Measurements from ENCODE around the gene VAC14.

VAC14 gene

DNA sequence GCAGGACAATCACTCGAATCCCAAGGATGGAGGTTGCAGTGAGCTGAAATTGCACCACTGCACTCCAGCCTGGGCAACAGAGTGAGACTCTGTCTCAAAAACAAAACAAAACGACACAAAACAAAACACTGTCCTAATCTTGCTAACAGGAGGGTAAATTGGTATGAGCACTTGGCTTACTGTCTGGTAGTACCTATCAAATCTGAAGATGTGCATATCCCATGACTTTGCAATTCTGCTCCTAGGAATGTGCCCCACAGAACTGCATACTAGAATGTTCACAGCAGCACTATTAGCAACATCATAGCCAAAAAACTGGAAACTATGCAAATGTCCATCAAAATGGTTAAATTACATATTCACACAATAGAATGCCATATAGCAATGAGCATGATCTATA, 130.8 kb downstream of the VAC14 start:
- H2AFZ ChIP-seq (ENCODE audit: low read depth, low read length), result no peak overlapping the region
- peaks cover 31% of the 10 kb centered on the region for H3K9me3 ChIP-seq (ENCODE audit: low read length)
- H3K4me1 ChIP-seq (ENCODE audit: insufficient read depth, low read length), result no peaks in the 10 kb centered on the region
- H3K36me3 ChIP-seq (ENCODE audit: insufficient read depth, low read length), result peaks cover 93% of the 10 kb centered on the region
- no peaks in the 10 kb centered on the region for H3K27me3 ChIP-seq (ENCODE audit: insufficient read depth, low read length)
- H3K4me3 ChIP-seq (ENCODE audit: low read length), result no peak overlapping the region

DNA sequence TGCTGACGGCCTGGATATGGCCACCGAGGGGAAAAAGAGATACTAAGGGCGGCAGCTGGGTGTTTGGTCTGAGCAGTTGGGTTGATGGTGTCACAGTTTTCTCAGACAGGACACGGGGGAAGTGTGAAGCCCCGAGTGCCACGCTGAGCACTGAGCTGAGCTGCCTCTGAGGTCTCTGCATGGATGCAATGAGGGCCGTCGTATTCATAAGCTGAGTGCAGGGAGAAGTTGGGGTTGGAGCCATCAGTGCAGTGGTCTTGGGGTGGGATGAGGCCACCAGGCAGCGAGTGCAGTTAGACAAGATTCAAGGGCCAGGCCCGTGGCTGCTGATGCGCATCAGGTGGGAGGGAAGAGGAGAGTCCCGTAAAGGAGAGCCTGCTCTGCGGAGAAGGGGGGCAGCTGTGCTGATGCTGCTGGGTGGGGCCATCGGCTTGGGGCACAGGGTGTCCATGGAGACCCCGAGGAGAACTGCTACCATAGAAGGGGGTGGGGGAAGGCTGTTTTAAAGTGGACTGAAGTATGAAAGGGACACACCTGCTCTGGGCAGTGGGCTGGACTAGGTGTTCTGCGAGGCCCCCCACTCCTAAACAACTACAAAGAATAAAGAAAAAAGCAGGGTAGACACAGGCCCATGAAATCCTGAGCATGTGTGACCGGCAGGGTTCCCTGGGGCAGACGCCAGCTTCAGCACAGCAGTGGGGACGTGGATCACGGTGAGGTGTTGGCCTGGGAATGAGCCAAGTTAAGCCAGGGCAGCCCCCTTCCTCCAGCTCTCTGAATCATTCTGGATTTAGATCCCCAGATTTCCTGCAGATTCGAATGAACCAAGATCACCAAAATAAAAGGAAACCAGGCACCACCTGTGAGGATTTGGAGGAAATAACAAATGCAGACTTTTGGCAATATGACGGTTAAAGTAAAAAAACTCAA, 134.9 kb downstream of the VAC14 start:
- no peak overlapping the region for H3K4me3 ChIP-seq (ENCODE audit: low read length)

GRCh38 chr16:70665113-70665694, 135.8 kb downstream of the VAC14 start:
- H3K9me3 ChIP-seq (ENCODE audit: low read length), result peaks cover 22% of the 10 kb centered on the region
- H3K4me3 ChIP-seq (ENCODE audit: low read length), result no peak overlapping the region
- H3K36me3 ChIP-seq (ENCODE audit: insufficient read depth, low read length), result peaks cover 72% of the 10 kb centered on the region
- no peak overlapping the region for H2AFZ ChIP-seq (ENCODE audit: low read depth, low read length)
- no peaks in the 10 kb centered on the region for H3K4me1 ChIP-seq (ENCODE audit: insufficient read depth, low read length)
- no peaks in the 10 kb centered on the region for H3K27me3 ChIP-seq (ENCODE audit: insufficient read depth, low read length)

More for the DNA sequence above, 134.9 kb downstream of the VAC14 start:
- Histone ChIP-seq H3K4me1 (ENCODE audit: insufficient read depth, low read length) (no peaks in the 10 kb centered on the region), H3K27me3 (ENCODE audit: insufficient read depth, low read length) (no peaks in the 10 kb centered on the region), H2AFZ (ENCODE audit: low read depth, low read length) (no peak overlapping the region), H3K36me3 (ENCODE audit: insufficient read depth, low read length) (peaks cover 80% of the 10 kb centered on the region), H3K9me3 (ENCODE audit: low read length) (peaks cover 29% of the 10 kb centered on the region)

GRCh38 chr16:70664325-70665112, 136.4 kb downstream of the VAC14 start:
- Histone ChIP-seq H3K4me3 (ENCODE audit: low read length) (no peak overlapping the region), H3K27me3 (ENCODE audit: insufficient read depth, low read length) (no peaks in the 10 kb centered on the region), H2AFZ (ENCODE audit: low read depth, low read length) (no peak overlapping the region), H3K9me3 (ENCODE audit: low read length) (peaks cover 16% of the 10 kb centered on the region), H3K4me1 (ENCODE audit: insufficient read depth, low read length) (no peaks in the 10 kb centered on the region), H3K36me3 (ENCODE audit: insufficient read depth, low read length) (peaks cover 67% of the 10 kb centered on the region)

DNA sequence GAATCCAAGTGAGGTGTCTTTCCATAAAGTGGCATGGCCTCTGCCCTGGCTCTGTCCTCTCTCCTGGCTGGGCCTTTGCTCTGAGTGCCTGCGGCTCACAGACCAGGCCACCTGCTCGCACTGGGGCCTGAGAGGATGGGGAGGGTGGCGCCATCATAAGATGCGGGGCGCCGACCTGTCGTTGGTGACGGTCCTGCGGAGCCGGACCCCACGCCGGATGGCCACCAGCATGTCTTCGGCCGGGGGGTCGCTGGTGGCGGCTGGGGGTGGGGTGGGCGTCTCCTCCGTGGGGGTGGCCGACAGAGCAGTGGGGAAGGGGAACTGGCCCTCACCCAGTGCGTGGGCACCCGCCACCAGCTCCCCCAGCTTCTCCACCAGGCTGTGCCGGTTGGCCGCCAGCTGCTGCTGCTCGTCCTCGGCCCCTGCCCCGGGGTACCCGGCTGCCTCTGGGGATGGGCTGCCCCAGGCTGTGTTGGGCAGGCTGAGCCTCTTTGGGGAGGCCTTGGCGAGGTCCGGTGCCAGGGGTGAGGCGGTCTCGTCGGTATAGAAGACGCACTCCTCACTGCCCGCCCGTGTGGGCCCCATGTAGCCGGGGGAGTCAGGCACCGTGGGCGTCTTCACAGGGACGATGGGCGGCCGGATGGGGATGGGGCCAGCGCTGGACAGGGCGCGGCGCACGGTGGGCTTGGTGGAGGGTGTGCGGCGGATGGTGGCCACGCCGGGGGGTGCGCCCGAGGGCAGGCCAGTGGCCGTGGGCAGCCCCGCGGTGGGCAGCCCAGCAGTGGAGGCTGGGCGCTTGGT, 137.2 kb downstream of the VAC14 start:
- Histone ChIP-seq H3K9me3 (ENCODE audit: low read length) (peaks cover 10% of the 10 kb centered on the region), H3K4me1 (ENCODE audit: insufficient read depth, low read length) (no peaks in the 10 kb centered on the region), H3K36me3 (ENCODE audit: insufficient read depth, low read length) (peaks cover 60% of the 10 kb centered on the region), H3K4me3 (ENCODE audit: low read length) (no peak overlapping the region), H2AFZ (ENCODE audit: low read depth, low read length) (no peak overlapping the region), H3K27me3 (ENCODE audit: insufficient read depth, low read length) (no peaks in the 10 kb centered on the region)

DNA sequence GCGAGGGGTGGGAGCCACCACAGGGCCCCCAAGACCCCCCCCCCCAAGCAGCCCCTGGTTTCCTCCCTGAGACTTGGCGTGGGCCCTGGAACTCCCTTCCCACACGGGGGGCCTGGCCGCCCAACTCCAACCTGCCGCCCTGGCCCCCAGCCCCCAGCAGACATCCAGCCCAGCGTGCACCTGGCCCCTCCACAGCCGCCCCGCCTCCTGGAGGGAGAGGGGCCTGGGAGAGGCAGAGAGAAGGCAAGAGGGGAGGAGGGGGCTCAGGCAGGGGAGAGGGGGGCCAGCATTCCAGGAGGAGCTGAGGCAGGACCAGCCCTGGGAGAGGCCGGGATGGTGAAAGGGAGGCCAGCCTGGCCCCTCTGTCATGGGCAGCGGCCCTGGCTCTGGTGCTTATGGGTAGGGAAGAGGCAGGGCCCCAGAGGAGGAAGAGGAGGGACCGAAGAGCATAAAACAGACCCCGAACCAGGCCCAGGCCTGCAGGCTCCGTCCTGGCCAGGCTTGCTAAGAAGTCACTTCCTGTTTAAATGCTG, 137.9 kb downstream of the VAC14 start:
- Histone ChIP-seq H2AFZ (ENCODE audit: low read depth, low read length) (no peak overlapping the region), H3K9me3 (ENCODE audit: low read length) (peaks cover 4% of the 10 kb centered on the region), H3K27me3 (ENCODE audit: insufficient read depth, low read length) (no peaks in the 10 kb centered on the region), H3K36me3 (ENCODE audit: insufficient read depth, low read length) (peaks cover 53% of the 10 kb centered on the region), H3K4me1 (ENCODE audit: insufficient read depth, low read length) (no peaks in the 10 kb centered on the region), H3K4me3 (ENCODE audit: low read length) (no peak overlapping the region)

DNA sequence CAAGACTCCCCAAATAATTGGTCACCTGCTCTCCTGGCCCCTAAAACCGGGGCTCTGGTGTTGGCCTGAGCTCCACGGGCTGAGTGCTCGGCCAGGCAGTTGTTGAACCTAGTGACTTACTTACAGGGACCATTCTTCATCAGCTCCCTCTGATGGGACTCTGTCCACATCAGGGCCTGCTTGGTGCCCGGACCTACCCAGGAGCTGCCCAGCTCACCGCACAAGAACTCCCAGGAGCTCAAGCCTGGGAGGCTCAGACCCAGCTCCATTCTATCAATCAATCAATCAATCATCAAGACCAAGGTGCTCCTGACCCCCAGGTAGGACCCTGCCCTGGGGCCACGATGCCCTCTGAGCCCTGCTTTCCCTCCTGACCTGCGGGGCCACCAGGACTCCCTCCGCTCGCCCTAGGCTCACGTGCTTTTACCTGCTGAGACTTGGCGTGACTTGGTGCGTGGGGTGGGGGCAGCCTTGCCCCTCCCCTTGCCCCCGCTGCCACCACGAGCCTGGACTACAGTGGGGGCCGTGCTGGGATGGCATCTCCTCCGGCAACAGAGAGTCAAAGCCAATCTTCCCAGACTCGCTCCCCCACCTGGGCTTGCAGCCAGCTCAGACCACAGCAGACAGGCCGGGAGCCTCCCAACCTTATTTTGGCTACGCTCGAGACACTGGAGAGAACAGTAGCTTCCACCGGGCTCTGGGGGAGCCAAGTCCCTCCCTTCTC, 138.9 kb downstream of the VAC14 start:
- Histone ChIP-seq H3K27me3 (ENCODE audit: insufficient read depth, low read length) (no peaks in the 10 kb centered on the region), H3K9me3 (ENCODE audit: low read length) (no peaks in the 10 kb centered on the region), H3K4me3 (ENCODE audit: low read length) (no peak overlapping the region), H2AFZ (ENCODE audit: low read depth, low read length) (no peak overlapping the region), H3K4me1 (ENCODE audit: insufficient read depth, low read length) (no peaks in the 10 kb centered on the region), H3K36me3 (ENCODE audit: insufficient read depth, low read length) (peaks cover 45% of the 10 kb centered on the region)

DNA sequence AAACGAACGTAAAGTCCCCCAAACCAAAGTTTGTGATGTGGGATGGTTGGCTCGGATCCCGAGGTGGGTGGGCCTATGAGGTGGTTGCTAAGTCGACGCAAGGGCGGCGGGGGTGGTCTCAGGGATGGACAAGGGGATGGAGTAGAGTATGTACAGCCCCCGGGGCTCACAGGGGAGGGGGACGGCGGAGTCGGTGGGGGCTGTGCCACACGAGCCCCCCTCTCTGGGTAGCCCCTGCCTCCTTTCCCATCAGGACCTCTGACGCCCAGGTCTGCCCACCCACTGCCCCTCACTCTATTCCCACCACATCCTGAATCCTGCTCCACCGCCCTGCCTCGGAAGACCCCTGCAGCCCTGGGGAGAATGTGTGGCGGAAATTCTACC, 139.4 kb downstream of the VAC14 start:
- Histone ChIP-seq H2AFZ (ENCODE audit: low read depth, low read length) (no peak overlapping the region), H3K4me1 (ENCODE audit: insufficient read depth, low read length) (peaks cover 2% of the 10 kb centered on the region), H3K4me3 (ENCODE audit: low read length) (no peak overlapping the region), H3K27me3 (ENCODE audit: insufficient read depth, low read length) (no peaks in the 10 kb centered on the region), H3K9me3 (ENCODE audit: low read length) (no peaks in the 10 kb centered on the region), H3K36me3 (ENCODE audit: insufficient read depth, low read length) (peaks cover 39% of the 10 kb centered on the region)

DNA sequence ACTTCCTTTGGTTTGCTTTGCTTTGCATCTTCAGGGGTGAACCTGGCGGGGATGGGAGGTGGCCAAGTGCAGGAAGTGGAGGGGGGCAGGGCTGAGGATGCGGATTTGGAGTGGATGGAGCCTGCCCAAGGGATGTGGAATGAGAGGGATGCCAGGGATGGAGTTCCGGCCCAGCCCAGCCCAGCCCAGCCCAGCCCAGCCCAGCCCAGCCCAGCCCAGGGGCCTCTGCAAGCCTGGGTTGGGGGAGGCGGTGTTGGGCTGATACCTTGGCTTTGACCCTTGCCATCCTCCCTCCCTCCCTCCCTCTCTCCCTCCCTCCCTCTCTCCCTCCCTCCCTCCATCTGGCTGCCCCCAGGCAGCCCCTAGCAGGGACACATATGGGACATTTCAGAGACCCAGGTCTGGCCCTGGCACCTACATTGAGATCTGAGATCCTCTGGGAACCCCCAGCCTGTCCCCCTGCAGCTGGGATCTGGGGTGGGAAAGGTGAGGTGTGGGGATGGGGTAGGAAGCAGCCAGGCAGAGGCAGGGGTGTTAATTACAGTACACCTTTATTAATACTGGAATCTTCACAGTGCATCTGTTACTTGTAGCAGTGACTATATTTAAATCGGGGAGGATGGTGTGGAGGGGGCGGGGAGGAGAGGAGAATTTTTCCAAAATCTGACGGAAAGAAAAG, 140.1 kb downstream of the VAC14 start:
- Histone ChIP-seq H2AFZ (ENCODE audit: low read depth, low read length) (no peak overlapping the region), H3K4me3 (ENCODE audit: low read length) (no peak overlapping the region), H3K36me3 (ENCODE audit: insufficient read depth, low read length) (peaks cover 32% of the 10 kb centered on the region), H3K9me3 (ENCODE audit: low read length) (no peaks in the 10 kb centered on the region), H3K4me1 (ENCODE audit: insufficient read depth, low read length) (peaks cover 2% of the 10 kb centered on the region), H3K27me3 (ENCODE audit: insufficient read depth, low read length) (no peaks in the 10 kb centered on the region)

DNA sequence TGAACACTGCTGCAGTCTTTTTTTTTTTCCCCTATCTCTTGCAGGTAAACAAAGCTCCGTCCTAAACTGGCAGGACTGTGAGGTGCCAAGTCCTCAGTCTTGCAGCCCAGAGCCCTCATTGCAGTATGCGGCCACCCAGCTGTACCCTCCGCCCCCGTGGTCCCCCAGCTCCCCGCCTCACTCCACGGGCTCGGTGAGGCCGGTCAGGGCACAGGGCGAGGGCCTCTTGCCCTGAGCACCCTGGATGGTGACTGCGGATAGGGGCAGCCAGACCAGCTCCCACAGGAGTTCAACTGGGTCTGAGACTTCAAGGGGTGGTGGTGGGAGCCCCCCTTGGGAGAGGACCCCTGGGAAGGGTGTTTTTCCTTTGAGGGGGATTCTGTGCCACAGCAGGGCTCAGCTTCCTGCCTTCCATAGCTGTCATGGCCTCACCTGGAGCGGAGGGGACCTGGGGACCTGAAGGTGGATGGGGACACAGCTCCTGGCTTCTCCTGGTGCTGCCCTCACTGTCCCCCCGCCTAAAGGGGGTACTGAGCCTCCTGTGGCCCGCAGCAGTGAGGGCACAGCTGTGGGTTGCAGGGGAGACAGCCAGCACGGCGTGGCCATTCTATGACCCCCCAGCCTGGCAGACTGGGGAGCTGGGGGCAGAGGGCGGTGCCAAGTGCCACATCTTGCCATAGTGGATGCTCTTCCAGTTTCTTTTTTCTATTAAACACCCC, 140.8 kb downstream of the VAC14 start:
- Histone ChIP-seq H3K4me1 (ENCODE audit: insufficient read depth, low read length) (peaks cover 2% of the 10 kb centered on the region), H3K27me3 (ENCODE audit: insufficient read depth, low read length) (no peaks in the 10 kb centered on the region), H2AFZ (ENCODE audit: low read depth, low read length) (no peak overlapping the region), H3K36me3 (ENCODE audit: insufficient read depth, low read length) (peaks cover 26% of the 10 kb centered on the region), H3K9me3 (ENCODE audit: low read length) (no peaks in the 10 kb centered on the region), H3K4me3 (ENCODE audit: low read length) (no peak overlapping the region)

GRCh38 chr16:70659546-70659945, 141.4 kb downstream of the VAC14 start:
- Histone ChIP-seq H2AFZ (ENCODE audit: low read depth, low read length) (no peak overlapping the region), H3K36me3 (ENCODE audit: insufficient read depth, low read length) (peaks cover 20% of the 10 kb centered on the region), H3K4me1 (ENCODE audit: insufficient read depth, low read length) (peaks cover 2% of the 10 kb centered on the region), H3K27me3 (ENCODE audit: insufficient read depth, low read length) (no peaks in the 10 kb centered on the region), H3K4me3 (ENCODE audit: low read length) (no peak overlapping the region), H3K9me3 (ENCODE audit: low read length) (no peaks in the 10 kb centered on the region)
